MM.1S (cell line): ENCODE results near the gene KRT80.

Experiments
- DNase-seq: peaks from one replicate; pipeline ENCODE4 v3.0.0-alpha.2; 2015
- H2AFZ ChIP-seq: fragments of 300-600 bp; sonication (generic); 2 replicates; pipeline ENCODE4 v1.6.0; 2016; ENCODE audit warnings: antibody characterized with exemption, low read length
- H3F3A ChIP-seq: fragments of 300-600 bp; sonication (generic); 2 replicates; pipeline ENCODE4 v1.6.1; 2016; ENCODE audit warnings: mild to moderate bottlenecking, antibody characterized with exemption, low read length, moderate library complexity, mixed read lengths; ENCODE audit not compliant: insufficient read depth
- H3K27ac ChIP-seq: fragments of 300-600 bp; sonication (generic); 2 replicates; pipeline ENCODE4 v1.5.1; 2016; ENCODE audit warnings: mild to moderate bottlenecking, low read length
- H3K27me3 ChIP-seq: fragments of 300-600 bp; sonication (generic); replicated peaks from 2 replicates; pipeline ENCODE4 v1.6.0; 2016; ENCODE audit warnings: low read length; ENCODE audit not compliant: insufficient read depth
- H3K36me3 ChIP-seq: fragments of 300-600 bp; sonication (generic); replicated peaks from 2 replicates; pipeline ENCODE4 v1.6.1; 2016; ENCODE audit warnings: mild to moderate bottlenecking, low read length, mixed read lengths; ENCODE audit not compliant: insufficient read depth
- H3K4me1 ChIP-seq: fragments of 300-600 bp; sonication (generic); 2 replicates; pipeline ENCODE4 v1.6.1; 2016; ENCODE audit warnings: low read length, mixed read lengths
- H3K4me2 ChIP-seq: fragments of 300-600 bp; sonication (generic); 2 replicates; pipeline ENCODE4 v1.6.0; 2016; ENCODE audit warnings: low read depth, low read length
- H3K4me3 ChIP-seq: fragments of 300-600 bp; sonication (generic); 2 replicates; pipeline ENCODE4 v1.5.1; 2016; ENCODE audit warnings: low read length, mixed read lengths
- H3K79me2 ChIP-seq: fragments of 300-600 bp; sonication (generic); 2 replicates; pipeline ENCODE4 v1.6.1; 2016; ENCODE audit warnings: mixed run types, low read length, mixed read lengths
- H3K9ac ChIP-seq: fragments of 300-600 bp; sonication (generic); 2 replicates; pipeline ENCODE4 v1.6.1; 2016; ENCODE audit warnings: low read length, mixed read lengths
- H3K9me2 ChIP-seq: fragments of 300-600 bp; sonication (generic); replicated peaks from 2 replicates; pipeline ENCODE4 v1.6.1; 2016; ENCODE audit warnings: mild to moderate bottlenecking, low read length, mixed read lengths; ENCODE audit not compliant: insufficient read depth
- H3K9me3 ChIP-seq: fragments of 300-600 bp; sonication (generic); replicated peaks from 2 replicates; pipeline ENCODE4 v1.6.1; 2016; ENCODE audit warnings: mild to moderate bottlenecking, low read length, mixed read lengths; ENCODE audit not compliant: insufficient read depth
- H4K20me1 ChIP-seq: fragments of 300-600 bp; sonication (generic); 2 replicates; pipeline ENCODE4 v1.6.1; 2016; ENCODE audit warnings: mild to moderate bottlenecking, low read length, moderate library complexity, mixed read lengths; ENCODE audit not compliant: insufficient read depth
- EZH2 ChIP-seq: fragments of 300-600 bp; sonication (generic); optimal IDR thresholded peaks from 2 replicates; pipeline ENCODE3; 2017; ENCODE audit warnings: low read depth, mild to moderate bottlenecking, antibody characterized with exemption, low read length, mixed read lengths
- EZH2phosphoT487 ChIP-seq: fragments of 300-600 bp; sonication (generic); IDR thresholded peaks from 2 replicates; pipeline ENCODE4 v1.6.1; 2018; ENCODE audit warnings: antibody characterized with exemption, low read length
- TF ChIP-seq, protein P1 (sequence below): fragments of 300-600 bp; sonication (generic); IDR thresholded peaks from 2 replicates; pipeline ENCODE4 v1.5.1; 2016; ENCODE audit warnings: antibody characterized with exemption, low read length, mixed read lengths

KRT80 gene

DNA sequence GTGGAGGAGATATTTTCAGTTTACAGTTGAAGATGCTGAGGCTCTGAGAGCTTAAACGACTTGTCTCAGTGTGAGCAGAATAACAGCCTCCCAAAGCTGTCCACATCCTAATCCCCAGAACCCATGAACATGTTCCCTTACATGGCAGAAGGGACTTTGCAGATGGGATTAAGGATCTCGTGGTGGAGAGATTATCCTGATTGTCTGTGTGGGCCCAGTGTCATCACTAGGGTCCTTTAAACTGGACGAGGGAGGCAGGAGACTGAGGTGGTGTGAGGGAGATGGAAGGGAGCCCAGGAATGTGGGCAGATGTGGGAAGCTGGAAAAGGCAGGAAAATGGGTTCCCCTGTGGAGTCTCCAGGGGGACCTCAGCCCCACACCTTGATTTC is 9.6 kb upstream of the KRT80 start:
- Histone ChIP-seq H3K9me3 (no peaks in the 10 kb centered on the region), H3F3A (no peaks in the 10 kb centered on the region), H3K79me2 (no peaks in the 10 kb centered on the region), H3K36me3 (no peaks in the 10 kb centered on the region), H3K9ac (no peak overlapping the region), H2AFZ (no peak overlapping the region), H3K27me3 (peaks cover 85% of the 10 kb centered on the region), H3K4me1 (no peaks in the 10 kb centered on the region), H4K20me1 (no peaks in the 10 kb centered on the region), H3K27ac (no peak overlapping the region), H3K4me2 (no peak overlapping the region), H3K4me3 (no peak overlapping the region), H3K9me2 (no peaks in the 10 kb centered on the region)
- no peak for TF ChIP-seq EZH2
- no peak for TF ChIP-seq EZH2phosphoT487
- TF ChIP-seq, protein P1, sequence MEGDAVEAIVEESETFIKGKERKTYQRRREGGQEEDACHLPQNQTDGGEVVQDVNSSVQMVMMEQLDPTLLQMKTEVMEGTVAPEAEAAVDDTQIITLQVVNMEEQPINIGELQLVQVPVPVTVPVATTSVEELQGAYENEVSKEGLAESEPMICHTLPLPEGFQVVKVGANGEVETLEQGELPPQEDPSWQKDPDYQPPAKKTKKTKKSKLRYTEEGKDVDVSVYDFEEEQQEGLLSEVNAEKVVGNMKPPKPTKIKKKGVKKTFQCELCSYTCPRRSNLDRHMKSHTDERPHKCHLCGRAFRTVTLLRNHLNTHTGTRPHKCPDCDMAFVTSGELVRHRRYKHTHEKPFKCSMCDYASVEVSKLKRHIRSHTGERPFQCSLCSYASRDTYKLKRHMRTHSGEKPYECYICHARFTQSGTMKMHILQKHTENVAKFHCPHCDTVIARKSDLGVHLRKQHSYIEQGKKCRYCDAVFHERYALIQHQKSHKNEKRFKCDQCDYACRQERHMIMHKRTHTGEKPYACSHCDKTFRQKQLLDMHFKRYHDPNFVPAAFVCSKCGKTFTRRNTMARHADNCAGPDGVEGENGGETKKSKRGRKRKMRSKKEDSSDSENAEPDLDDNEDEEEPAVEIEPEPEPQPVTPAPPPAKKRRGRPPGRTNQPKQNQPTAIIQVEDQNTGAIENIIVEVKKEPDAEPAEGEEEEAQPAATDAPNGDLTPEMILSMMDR = no peak
- no peak for DNase-seq

- Histone ChIP-seq H3K27ac (no peak overlapping the region), H3K4me3 (no peak overlapping the region)
These were observed 9.1 kb upstream of the KRT80 start for GRCh38 chr12:52200781-52201450.

DNA sequence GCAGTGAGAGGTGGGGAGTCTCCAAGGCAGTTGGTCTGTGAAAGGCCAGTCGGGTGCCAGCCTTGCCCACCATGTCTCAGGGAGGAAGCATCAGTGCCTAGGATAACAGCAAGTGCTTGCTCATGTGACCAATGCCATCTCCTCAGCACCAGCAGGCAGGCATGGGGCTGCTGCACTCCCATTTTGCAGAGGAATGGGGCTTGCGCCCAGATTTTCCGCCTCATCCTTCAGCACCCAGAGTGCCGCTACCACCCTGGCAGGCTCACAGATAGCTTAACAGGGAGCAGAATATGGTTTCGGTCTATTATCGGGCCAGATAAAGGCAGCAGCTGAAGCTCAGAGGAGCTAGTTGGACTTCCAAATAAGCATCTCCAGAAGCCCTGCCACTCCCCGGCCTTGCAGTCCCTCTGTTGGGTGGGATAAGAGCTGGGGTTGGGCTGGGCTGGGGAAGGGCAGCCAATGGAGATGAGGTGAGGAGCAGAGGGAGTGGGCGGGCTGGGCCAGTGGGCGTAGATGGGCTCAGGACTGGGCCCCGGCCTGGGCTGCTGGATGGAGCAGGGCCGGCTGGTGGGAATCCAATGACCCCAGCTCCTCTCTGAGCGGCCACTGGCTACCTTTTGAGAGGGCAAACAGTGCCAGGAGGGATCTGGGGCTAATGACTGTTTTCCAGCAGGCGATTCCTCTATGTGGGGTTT is 8.4 kb upstream of the KRT80 start:
- Histone ChIP-seq H2AFZ (no peak overlapping the region), H3K79me2 (no peaks in the 10 kb centered on the region), H3K4me1 (no peaks in the 10 kb centered on the region), H3K4me3 (no peak overlapping the region), H3K27me3 (peaks cover 75% of the 10 kb centered on the region), H3K27ac (no peak overlapping the region), H3K9me2 (no peaks in the 10 kb centered on the region), H3K36me3 (no peaks in the 10 kb centered on the region), H3K4me2 (no peak overlapping the region), H4K20me1 (no peaks in the 10 kb centered on the region), H3F3A (no peaks in the 10 kb centered on the region), H3K9me3 (no peaks in the 10 kb centered on the region), H3K9ac (no peak overlapping the region)
- TF ChIP-seq EZH2 (no peak), EZH2phosphoT487 (no peak)
- TF ChIP-seq, protein P1 = no peak
- no peak for DNase-seq

More at GRCh38 chr12:52200781-52201450, 9.1 kb upstream of the KRT80 start:
- H4K20me1 ChIP-seq = no peaks in the 10 kb centered on the region
- no peaks in the 10 kb centered on the region for H3K79me2 ChIP-seq
- H3K9ac ChIP-seq = no peak overlapping the region
- H3K36me3 ChIP-seq = no peaks in the 10 kb centered on the region
- H3K27me3 ChIP-seq = peaks cover 80% of the 10 kb centered on the region
- DNase-seq = no peak
- no peaks in the 10 kb centered on the region for H3K9me2 ChIP-seq
- H3K9me3 ChIP-seq = no peaks in the 10 kb centered on the region
- H3F3A ChIP-seq = no peaks in the 10 kb centered on the region
- H3K4me1 ChIP-seq = no peaks in the 10 kb centered on the region
- TF ChIP-seq EZH2phosphoT487 = no peak
- TF ChIP-seq, protein P1 = no peak
- TF ChIP-seq EZH2 = no peak
- no peak overlapping the region for H2AFZ ChIP-seq
- no peak overlapping the region for H3K4me2 ChIP-seq
